HG02610 (cell line): Measurements from ENCODE around the gene ADCY4.

Source experiments
- ATAC-seq: cut with Tn5 transposase; IDR thresholded peaks from one replicate; pipeline ENCODE4 v1.9.1; 2021; ENCODE audit warnings: mild to moderate bottlenecking, moderate library complexity; ENCODE audit not compliant: unreplicated experiment

Gene ADCY4

DNA sequence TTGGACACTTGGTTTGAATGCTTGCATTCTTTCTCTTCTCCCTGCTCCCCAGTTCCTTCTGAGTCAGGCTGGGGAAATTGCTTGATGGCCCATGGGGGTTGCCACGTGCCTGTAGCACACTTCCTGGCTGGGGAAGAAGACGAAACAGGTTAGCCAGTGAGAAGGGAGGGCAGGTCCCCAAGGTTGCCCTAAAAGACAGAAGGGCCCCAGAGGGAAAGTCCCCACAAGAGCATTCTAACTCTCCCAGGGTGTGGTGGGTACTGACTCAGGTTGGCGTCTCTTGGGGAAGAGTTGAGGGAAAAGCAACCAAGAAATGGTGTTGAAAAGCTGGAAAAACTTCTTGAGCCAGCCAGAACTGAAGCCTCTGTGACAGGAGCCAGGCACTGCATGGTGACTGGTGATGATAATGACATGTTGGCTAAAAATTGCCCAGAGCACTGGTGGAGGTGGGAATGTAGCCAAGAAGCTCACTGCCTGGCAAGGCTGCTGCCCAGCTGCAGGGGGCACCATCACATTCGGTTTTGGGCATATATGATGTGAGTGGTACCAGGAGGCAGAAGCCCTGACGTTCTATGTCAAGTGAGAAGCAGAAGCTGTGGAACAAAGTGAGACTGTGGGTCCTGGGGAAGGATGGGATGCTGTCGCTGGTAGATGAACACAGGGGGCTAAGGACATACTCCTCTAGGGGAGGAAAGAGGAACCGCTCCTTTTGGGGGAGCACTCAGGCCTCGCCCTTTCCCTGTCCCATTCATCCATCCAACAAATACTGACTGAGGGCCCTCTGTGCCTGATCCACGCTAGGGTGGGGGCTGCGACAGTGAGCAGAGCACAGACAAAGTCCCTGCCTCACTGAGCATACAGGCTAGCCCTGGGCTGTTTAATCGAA lies 55.3 kb downstream of the ADCY4 start:
- peak; percentile 80 for ATAC-seq

- no peak for ATAC-seq
Measured at GRCh38 chr14:24278424-24278823, 56.4 kb downstream of the ADCY4 start.

GRCh38 chr14:24277606-24278321 lies 57.1 kb downstream of the ADCY4 start:
- ATAC-seq = no peak

DNA sequence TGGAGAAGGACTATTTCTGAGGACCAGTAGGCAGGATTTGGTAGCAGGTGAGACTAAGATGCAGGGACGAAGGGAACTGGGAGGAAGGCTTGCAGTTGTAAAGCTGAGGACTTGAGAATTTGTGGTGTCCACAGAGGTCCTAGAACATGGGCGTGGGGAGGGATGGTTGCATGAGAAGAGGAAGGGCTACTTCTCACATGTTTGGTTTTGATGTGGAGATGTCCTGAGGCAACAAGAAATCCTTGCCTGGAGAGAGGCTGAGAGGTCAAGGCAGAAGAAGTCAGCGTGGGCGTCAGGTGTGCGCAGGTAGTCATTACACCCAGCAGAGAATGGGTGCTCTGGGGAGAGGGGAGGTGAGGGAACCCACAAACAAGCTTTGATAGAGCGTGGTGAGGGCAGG lies 57.8 kb downstream of the ADCY4 start:
- ATAC-seq = no peak

DNA sequence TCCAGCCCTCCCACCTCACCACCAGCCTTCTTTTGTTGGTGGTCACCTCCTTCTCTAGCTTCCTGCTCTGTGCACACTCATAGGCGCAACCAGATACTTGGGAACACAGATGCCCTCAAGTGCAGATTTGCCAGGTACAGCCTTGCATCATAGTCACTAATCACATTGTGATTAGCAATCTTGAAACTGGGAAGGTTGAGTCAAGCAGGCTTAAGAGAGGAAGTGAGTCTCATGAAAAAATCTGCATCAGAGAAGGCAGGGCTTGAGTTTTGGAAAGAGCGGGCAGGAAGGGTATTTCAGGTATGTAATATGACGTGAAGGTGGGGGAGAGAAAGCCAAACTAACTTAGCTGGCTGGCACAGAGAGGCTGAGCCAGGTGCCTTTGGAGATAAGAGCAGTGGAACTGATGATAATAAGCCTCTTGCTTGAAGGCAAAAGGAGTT lies 60.7 kb downstream of the ADCY4 start:
- peak; percentile 60 for ATAC-seq

DNA sequence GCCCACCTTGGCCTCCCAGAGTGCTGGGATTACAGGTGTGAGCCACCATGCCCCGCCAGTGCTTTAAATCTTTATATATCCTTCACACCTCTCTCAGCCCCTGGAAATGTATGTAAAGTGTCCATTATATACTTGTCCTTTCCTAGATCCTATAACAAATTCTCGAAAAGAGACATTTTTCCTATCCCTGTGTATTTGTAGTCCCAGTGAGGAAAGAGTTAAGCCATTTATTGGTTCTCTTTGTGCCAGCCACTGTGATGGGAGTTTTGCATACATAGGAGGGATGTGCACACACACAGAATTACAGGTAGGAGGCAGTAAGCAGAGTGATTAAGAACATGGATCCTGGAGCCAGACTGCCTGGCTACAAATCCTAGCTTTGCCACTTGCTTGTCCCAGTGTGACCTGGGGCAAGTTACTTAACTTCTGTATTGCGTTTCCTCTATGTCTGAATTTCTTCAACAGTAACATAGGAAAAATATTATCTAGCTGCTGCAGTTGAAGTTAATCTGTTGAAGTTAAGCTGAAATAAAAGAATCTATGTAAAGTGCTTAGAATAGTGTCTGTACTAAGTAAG lies 61.4 kb downstream of the ADCY4 start:
- ATAC-seq = no peak

DNA sequence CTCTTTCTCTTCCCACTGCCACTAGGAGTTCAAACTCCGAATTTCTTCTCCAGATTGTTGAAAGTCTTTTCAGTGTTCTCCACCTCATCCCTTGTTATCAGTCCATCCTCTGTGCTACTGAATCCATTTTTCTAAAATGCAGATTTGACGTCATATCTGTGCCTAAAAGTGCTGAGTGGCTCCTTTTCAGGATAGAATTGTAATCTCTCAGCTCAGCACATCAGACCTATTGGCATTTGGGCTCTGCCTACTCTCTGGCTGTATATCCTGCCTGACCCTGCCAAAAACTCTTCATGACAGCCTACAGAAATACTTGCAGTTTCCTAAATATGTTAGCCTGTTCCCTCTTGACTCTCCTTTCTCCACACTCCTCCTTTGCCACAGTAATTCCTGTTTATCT lies 62.4 kb downstream of the ADCY4 start:
- ATAC-seq = no peak

- ATAC-seq = no peak
Measured at GRCh38 chr14:24271834-24272263, 63.0 kb downstream of the ADCY4 start.

DNA sequence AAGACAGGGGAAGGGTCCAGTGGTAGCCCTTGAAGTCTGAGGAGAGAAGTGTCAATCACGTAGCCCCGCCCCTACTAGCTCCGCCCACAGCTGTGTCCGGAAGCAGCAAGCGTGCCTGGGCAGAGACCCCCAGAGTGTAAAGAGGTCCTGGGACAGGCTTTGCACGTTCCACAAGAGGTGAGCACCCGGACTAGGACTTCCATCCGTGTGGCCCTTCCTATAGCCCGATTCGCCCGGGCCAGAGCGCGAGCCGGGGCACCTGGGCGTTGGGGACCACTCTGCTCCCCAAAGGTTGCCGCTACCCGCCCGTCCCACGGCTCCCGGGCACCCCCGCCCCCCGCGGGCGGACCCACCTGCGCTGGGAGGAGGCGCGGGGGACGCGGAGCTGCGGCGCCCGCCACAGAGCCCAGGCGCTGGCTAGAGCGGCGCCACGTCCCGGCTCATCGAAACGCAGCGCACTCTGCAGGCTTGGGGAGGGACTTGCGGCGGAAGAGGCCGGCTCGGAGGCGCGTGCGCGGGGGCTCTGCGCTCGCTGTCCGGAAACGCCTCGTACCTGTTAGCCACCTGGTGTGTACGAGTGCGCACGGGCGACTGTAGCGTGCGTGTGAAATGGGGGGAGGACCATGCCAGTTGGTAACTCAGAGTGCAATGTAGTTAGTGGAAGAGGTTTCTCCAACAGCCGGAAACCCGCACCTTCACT lies 63.6 kb downstream of the ADCY4 start, which contains the start of gene RABGGTA:
Gene RABGGTA (minus strand): TSS at position 464 of the 700 bp plus-strand sequence. CDS start 482 bp downstream, outside the sequence.
- ATAC-seq = peak; percentile 86

DNA sequence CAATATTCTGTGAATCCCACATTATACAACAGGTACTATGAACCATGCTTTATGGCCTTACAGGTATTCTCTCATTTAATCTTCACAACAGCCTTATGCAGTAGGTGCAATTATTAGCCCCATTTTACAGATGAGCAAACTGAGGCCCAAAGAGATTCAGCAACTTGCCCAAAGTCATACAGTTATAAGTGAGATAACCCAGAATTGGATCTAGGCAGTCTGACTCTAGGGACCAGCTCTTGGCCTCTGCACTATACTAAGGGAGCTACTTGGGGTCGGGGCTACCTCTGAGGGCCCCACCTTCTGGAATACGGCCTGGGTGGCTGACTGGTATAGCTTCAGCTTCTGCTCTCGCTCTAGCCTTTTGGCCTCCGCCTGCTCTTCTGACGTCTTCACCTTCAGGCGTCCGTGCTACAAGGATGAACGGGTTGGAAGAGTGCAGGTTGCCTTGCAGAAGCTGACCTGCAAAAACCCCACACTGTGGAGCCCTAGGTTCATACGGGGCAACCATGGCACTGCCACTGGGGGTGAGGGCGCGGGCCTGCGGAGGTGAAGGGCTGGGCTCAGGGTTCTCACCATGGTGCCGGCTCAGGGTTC lies 64.2 kb downstream of the ADCY4 start:
- no peak for ATAC-seq

- ATAC-seq = no peak
Measured at GRCh38 chr14:24269910-24270536, 64.8 kb downstream of the ADCY4 start.

- ATAC-seq = no peak
Measured at GRCh38 chr14:24269368-24269767, 65.5 kb downstream of the ADCY4 start.
